Heart left ventricle (tissue), 16 donors: Measurements from ENCODE around the gene ZG16B. TPM values are rescaled to one million over a fixed set of nuclear protein-coding genes. Genes with fewer than 3 reads are reported as not detected.
A peak's percentile ranks its signal among the peaks of the same experiment; 100 is the strongest.

Experiments used
- ATAC-seq, 4 donors: fragments of 200-7000 bp; cut with Tn5 transposase; one replicate each; pipeline ENCODE4 v1.9.1; 2020 to 2022; ENCODE audit warnings: moderate library complexity in 4 of 4, mild to moderate bottlenecking in 3 of 4, moderate number of reproducible peaks in 1 of 4
- DNase-seq, 5 donors: peaks; one replicate each; pipeline ENCODE4 v3.0.0-alpha.2; 2020
- H3K27ac ChIP-seq, 12 donors: fragments of 200-600 bp; sonication (generic) in 4 of 12; one replicate each; pipeline versions ENCODE4 v1.5.0 to v1.8.0; 2016 to 2022; ENCODE audit warnings: mild to moderate bottlenecking in 2 of 12
- H3K27me3 ChIP-seq, 9 donors: fragments of 200-600 bp; sonication (generic) in 2 of 9; one replicate each; pipeline versions ENCODE4 v1.5.1 to v1.8.0; 2016 to 2022; ENCODE audit warnings: mild to moderate bottlenecking in 3 of 9
- H3K36me3 ChIP-seq, 9 donors: fragments of 200-600 bp; sonication (generic) in 2 of 9; one replicate each; pipeline versions ENCODE4 v1.5.0 to v1.8.0; 2018 to 2022; ENCODE audit warnings: mild to moderate bottlenecking in 2 of 9
- H3K4me1 ChIP-seq, 12 donors: fragments of 200-600 bp; sonication (generic) in 4 of 12; one replicate each; pipeline versions ENCODE4 v1.5.0 to v1.8.0; 2016 to 2022; ENCODE audit warnings: mild to moderate bottlenecking in 3 of 12
- H3K4me3 ChIP-seq, 12 donors: fragments of 200-600 bp; sonication (generic) in 4 of 12; one replicate each; pipeline versions ENCODE4 v1.5.0 to v1.8.0; 2017 to 2022; ENCODE audit warnings: mild to moderate bottlenecking in 9 of 12, moderate library complexity in 4 of 12
- H3K9me3 ChIP-seq, 12 donors: fragments of 200-600 bp; sonication (generic) in 4 of 12; one replicate each; pipeline versions ENCODE4 v1.5.0 to v1.8.0; 2016 to 2022; ENCODE audit warnings: mild to moderate bottlenecking in 1 of 12
- POLR2A ChIP-seq, 2 donors: fragments of 450-650 bp; IDR thresholded peaks; one replicate each; pipeline ENCODE4 v1.6.1; 2017; ENCODE audit warnings: antibody characterized with exemption in 2 of 2, mild to moderate bottlenecking in 2 of 2, moderate library complexity in 2 of 2
- WGBS, 4 donors: extraction: QIAGEN DNeasy Blood & Tissue Kit in 2 of 4; methylation state at CpG; one replicate each; pipeline versions ENCODE4 v1.1.5 to v1.1.7; 2013 to 2018; 5-methylcytosine and 5-hydroxymethylcytosine counted together
- intact Hi-C, 10 donors: fragments of 100-400 bp; cut with DNase I; formaldehyde crosslinking; loops; one replicate each; pipeline versions ENCODE4 v1.11.1 to v1.14.2; 2022
- polyA plus RNA-seq, 2 donors: library from polyadenylated mRNA; stranded (reverse); fragments of 200-250 nt; gene quantifications; one replicate each; pipeline ENCODE4 v1.2.3, GENCODE V29; 2013
- total RNA-seq, 9 donors: library from RNA; depleted of rRNA in 2 of 9; stranded (reverse); fragments of >200 nt in 2 of 9; fragmentation: NEBNext Ultra II Directional in 3 of 9; extraction: Animal tissue kit (Norgen Biotek cat#: 25700) in 3 of 9; gene quantifications; one replicate each; pipeline versions ENCODE4 v1.1.0 to v1.2.4, GENCODE V29; 2016 to 2023
- TF ChIP-seq, protein P1 (sequence below), 12 donors: fragments of 200-600 bp; sonication (generic) in 4 of 12; IDR thresholded peaks; one replicate each; pipeline versions ENCODE4 v1.5.0 to v1.8.0; 2018 to 2022; ENCODE audit warnings: antibody characterized with exemption in 12 of 12, mild to moderate bottlenecking in 5 of 12
- donor health status: ischemic (EF 13 %, LVEDD 7.1; RV severe dilation, severe dysfunction).
- donor health status: healthy with polysubstance abuse.
- donor health status: DM: no; HTN: yes; CAD: no.
- donor health status: DM: no; HTN: no; CAD: no.
- donor health status: ischemic (EF 25% LVEDD 6.9; RV normal size, moderate dysfunction).
- donor health status: ischemic (EF 25% LVEDD 5.7; RV mildly dilated, moderate dysfunction).
- donor health status: healthy.
- donor health status: DM: yes; HTN: yes; CAD: no.
- donor health status: ischemic (EF 35%, LVEDD 5.7; RV mildly dilated, moderate dysfunction).
- donor health status: nonischemic (EF 11% LVEDD 7.7; RV severe dilation, severe dysfunction).
- donor health status: DM: yes; HTN: yes; CAD: no.
- donor health status: PGD.
- donor health status: ischemic (EF 29% LVEDD 5.4; RV normal size, mild dysfunction).
- donor health status: nonischemic (EF 23%, LVEDD 6.1; RV moderate dilation, normal function).

The ZG16B gene
- total and polyA plus RNA-seq, 11 donors: 0.50 to 3.0 TPM; not detected in 9

GRCh38 chr16:2786826-2787151 lies 43.3 kb upstream of the ZG16B start:
- peaks cover 0 to 12% (median 1%) of the 10 kb centered on the region in 12 donors for H3K4me1 ChIP-seq
- intact Hi-C loops: loop anchor here in 1 of 10 donors (10.0 kb wide), 1 partner anchor 78 kb away; no protein-coding TSS in a partner anchor
- ATAC-seq (no peak), DNase-seq (no peak)
- no peaks in the 10 kb centered on the region for H3K36me3 ChIP-seq
- no peak overlapping the region for H3K4me3 ChIP-seq
- H3K27ac ChIP-seq: no peak overlapping the region
- WGBS, 4 donors: 54 to 65% (median 60%) methylated on average over 3 of the region's 3 CpGs
- no peak for TF ChIP-seq POLR2A (IDR thresholded peaks at IDR 0.05)
- TF ChIP-seq, protein P1, sequence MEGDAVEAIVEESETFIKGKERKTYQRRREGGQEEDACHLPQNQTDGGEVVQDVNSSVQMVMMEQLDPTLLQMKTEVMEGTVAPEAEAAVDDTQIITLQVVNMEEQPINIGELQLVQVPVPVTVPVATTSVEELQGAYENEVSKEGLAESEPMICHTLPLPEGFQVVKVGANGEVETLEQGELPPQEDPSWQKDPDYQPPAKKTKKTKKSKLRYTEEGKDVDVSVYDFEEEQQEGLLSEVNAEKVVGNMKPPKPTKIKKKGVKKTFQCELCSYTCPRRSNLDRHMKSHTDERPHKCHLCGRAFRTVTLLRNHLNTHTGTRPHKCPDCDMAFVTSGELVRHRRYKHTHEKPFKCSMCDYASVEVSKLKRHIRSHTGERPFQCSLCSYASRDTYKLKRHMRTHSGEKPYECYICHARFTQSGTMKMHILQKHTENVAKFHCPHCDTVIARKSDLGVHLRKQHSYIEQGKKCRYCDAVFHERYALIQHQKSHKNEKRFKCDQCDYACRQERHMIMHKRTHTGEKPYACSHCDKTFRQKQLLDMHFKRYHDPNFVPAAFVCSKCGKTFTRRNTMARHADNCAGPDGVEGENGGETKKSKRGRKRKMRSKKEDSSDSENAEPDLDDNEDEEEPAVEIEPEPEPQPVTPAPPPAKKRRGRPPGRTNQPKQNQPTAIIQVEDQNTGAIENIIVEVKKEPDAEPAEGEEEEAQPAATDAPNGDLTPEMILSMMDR (IDR thresholded peaks at IDR 0.05): no peak
- no peaks in the 10 kb centered on the region for H3K9me3 ChIP-seq
- peaks cover 21 to 64% (median 47%) of the 10 kb centered on the region in 9 donors for H3K27me3 ChIP-seq

GRCh38 chr16:2787406-2787805 lies 42.7 kb upstream of the ZG16B start, which contains the start of gene PRSS33:
TSS of gene PRSS33 (minus strand) at chr16:2787560. CDS start at chr16:2786547, 1,013 bp downstream.
- DNase-seq (peak in 1 of 5 donors; percentile 11), ATAC-seq (no peak)
- intact Hi-C loops: loop anchor here in 1 of 10 donors (10.0 kb wide), 1 partner anchor 77 kb away; no protein-coding TSS in a partner anchor
- Histone ChIP-seq H3K4me1 (peaks cover 0 to 12% (median 1%) of the 10 kb centered on the region in 12 donors), H3K4me3 (no peak within 1 kb of the TSS), H3K9me3 (no peaks in the 10 kb centered on the region), H3K27me3 (peaks cover 21 to 64% (median 47%) of the 10 kb centered on the region in 9 donors), H3K27ac (no peak within 1 kb of the TSS), H3K36me3 (no peaks in the 10 kb centered on the region)
- no peak for TF ChIP-seq POLR2A (IDR thresholded peaks at IDR 0.05)
- TF ChIP-seq, protein P1 (IDR thresholded peaks at IDR 0.05): no peak
- WGBS, 4 donors: 34 to 45% (median 36%) methylated on average over 10 of the region's 10 CpGs

DNA sequence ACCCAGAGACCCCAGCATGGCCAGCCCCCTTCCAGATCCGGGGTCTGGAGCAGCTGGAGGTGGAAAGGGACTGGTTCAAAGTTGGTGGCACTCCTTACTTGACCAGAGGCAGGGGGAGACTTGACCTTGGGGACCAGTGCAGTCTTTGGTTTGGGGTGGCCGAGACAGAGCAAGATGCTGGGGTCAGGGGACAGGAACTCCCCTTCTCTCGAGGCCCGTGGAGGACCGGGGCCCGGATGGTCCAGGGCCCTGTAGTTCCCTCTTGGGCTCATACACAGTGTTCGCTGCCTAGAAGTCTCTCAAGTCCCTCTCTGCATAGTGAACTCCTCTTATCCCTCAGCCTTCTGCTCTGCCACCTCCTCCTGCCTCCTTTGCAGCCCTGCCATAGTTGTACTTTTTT lies 42.1 kb upstream of the ZG16B start:
- peaks cover 0 to 12% (median 1%) of the 10 kb centered on the region in 12 donors for H3K4me1 ChIP-seq
- WGBS, 4 donors: 40 to 48% (median 41%) methylated on average over 6 to 7 of the region's 7 CpGs
- intact Hi-C loops: loop anchor here in 1 of 10 donors (10.0 kb wide), 1 partner anchor 77 kb away; no protein-coding TSS in a partner anchor
- ATAC-seq (no peak), DNase-seq (peak in 1 of 5 donors; percentile 5)
- H3K9me3 ChIP-seq: no peaks in the 10 kb centered on the region
- H3K27ac ChIP-seq: no peak overlapping the region
- H3K27me3 ChIP-seq: peaks cover 21 to 65% (median 47%) of the 10 kb centered on the region in 9 donors
- no peaks in the 10 kb centered on the region for H3K36me3 ChIP-seq
- TF ChIP-seq POLR2A (IDR thresholded peaks at IDR 0.05): no peak
- no peak overlapping the region for H3K4me3 ChIP-seq

DNA sequence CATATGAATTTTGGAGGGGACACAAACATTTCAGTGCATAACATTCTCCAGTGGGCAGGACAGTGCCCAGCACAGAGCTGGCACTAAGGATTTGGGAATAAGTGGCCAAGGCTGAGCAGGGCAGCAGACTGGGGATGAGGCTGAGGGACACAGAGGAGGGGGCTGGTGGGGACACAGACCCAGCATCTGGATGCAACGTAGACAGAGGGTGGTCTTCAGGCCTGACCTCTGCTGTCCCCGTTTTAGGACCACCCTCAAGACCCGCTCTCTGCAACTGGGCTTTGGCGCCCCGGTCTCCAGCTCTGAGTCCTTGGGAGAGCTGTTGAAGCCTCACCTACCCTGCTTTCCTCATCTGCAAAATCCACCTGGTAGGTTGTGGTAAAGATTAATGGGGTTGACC lies 39.5 kb upstream of the ZG16B start:
- WGBS, 4 donors: 74 to 90% (median 77%) methylated on average over 5 of the region's 5 CpGs
- Histone ChIP-seq H3K4me3 (no peak overlapping the region), H3K27ac (no peak overlapping the region), H3K27me3 (peaks cover 10 to 57% (median 33%) of the 10 kb centered on the region in 9 donors), H3K4me1 (peaks cover 0 to 28% (median 0%) of the 10 kb centered on the region in 12 donors), H3K9me3 (no peaks in the 10 kb centered on the region), H3K36me3 (no peaks in the 10 kb centered on the region)
- intact Hi-C loops: loop anchor here in 2 of 10 donors (10.0 kb wide), 1 partner anchor 64 kb away; the partner anchor contains the start of gene PRSS22 (in 2 of the 2)
- ATAC-seq (no peak), DNase-seq (peak in 1 of 5 donors; percentile 3)
- TF ChIP-seq, protein P1 (IDR thresholded peaks at IDR 0.05): no peak
